Forelimb muscle (tissue), 1 donor: ENCODE results near the gene TEX51. TPM values are rescaled to one million over a fixed set of nuclear protein-coding genes. Genes with fewer than 3 reads are reported as not detected.

Experiments used
- DNase-seq: peaks from one replicate; pipeline ENCODE4 v3.0.0-alpha.2; 2013; ENCODE audit warnings: low read depth
- polyA plus RNA-seq: library from polyadenylated mRNA; unstranded; fragments of 120-200 nt; gene quantifications from one replicate; pipeline ENCODE4 v1.2.1, GENCODE V29; 2013; ENCODE audit not compliant: insufficient read length

The TEX51 gene
- polyA plus RNA-seq, 1 donor, result not detected

- no peak for DNase-seq
These were observed 5.1 kb upstream of the TEX51 start for GRCh38 chr2:126893606-126894005.

GRCh38 chr2:126894082-126894481 is 4.6 kb upstream of the TEX51 start:
- no peak for DNase-seq

GRCh38 chr2:126894585-126895182 is 4.0 kb upstream of the TEX51 start:
- DNase-seq, result no peak

GRCh38 chr2:126895336-126895735 is 3.4 kb upstream of the TEX51 start:
- DNase-seq, result no peak

- no peak for DNase-seq
These were observed 2.2 kb upstream of the TEX51 start for GRCh38 chr2:126896471-126896870.

- no peak for DNase-seq
These were observed 1.0 kb downstream of the TEX51 start for GRCh38 chr2:126899616-126900185.

- DNase-seq, result no peak
These were observed 2.1 kb downstream of the TEX51 start for GRCh38 chr2:126900646-126901319.

GRCh38 chr2:126901459-126901858 is 2.8 kb downstream of the TEX51 start:
- no peak for DNase-seq

GRCh38 chr2:126902152-126902835 is 3.6 kb downstream of the TEX51 start:
- DNase-seq, result no peak

GRCh38 chr2:126902859-126903258 is 4.2 kb downstream of the TEX51 start:
- DNase-seq, result no peak

- DNase-seq, result no peak
These were observed 7.3 kb downstream of the TEX51 start for GRCh38 chr2:126905991-126906390.

- DNase-seq, result no peak
These were observed 8.1 kb downstream of the TEX51 start for GRCh38 chr2:126906781-126907180.

GRCh38 chr2:126907671-126908070 is 9.0 kb downstream of the TEX51 start:
- DNase-seq, result no peak

GRCh38 chr2:126908721-126909177 is 10.1 kb downstream of the TEX51 start:
- DNase-seq, result no peak

GRCh38 chr2:126909366-126909765 is 10.7 kb downstream of the TEX51 start:
- DNase-seq, result no peak

- no peak for DNase-seq
These were observed 11.1 kb downstream of the TEX51 start for GRCh38 chr2:126909781-126910180.

- no peak for DNase-seq
These were observed 11.9 kb downstream of the TEX51 start for GRCh38 chr2:126910637-126911036.

- no peak for DNase-seq
These were observed 12.6 kb downstream of the TEX51 start for GRCh38 chr2:126911111-126911796.

- DNase-seq, result no peak
These were observed 13.5 kb downstream of the TEX51 start for GRCh38 chr2:126912201-126912600.

- DNase-seq, result no peak
These were observed 14.6 kb downstream of the TEX51 start for GRCh38 chr2:126913329-126913728.

GRCh38 chr2:126913881-126914615 is 15.4 kb downstream of the TEX51 start:
- no peak for DNase-seq
